Cardiac fibroblast (primary cell): ENCODE data around the gene WWTR1.

Experiments
- DNase-seq, 2 donors: peaks; one replicate each; pipeline versions ENCODE4 v3.0.0 to v3.0.0-alpha.2; 2010; ENCODE audit warnings: low read depth in 2 of 2
- H3K4me3 ChIP-seq, 2 donors: replicated peaks in 1 of 2; 1 replicate in 1 of 2; 2 replicates in 1 of 2; pipeline ENCODE4 v1.5.1; 2011; ENCODE audit warnings: low read depth in 2 of 2, low read length in 2 of 2, mild to moderate bottlenecking in 2 of 2, moderate library complexity in 1 of 2
- TF ChIP-seq, protein P1 (sequence below): IDR thresholded peaks from one replicate; pipeline ENCODE4 v1.5.1; 2011; ENCODE audit warnings: low read depth, mild to moderate bottlenecking, low read length, inconsistent platforms

WWTR1 gene

GRCh38 chr3:149519912-149520311 is 137.9 kb downstream of the WWTR1 start:
- no peak overlapping the region for H3K4me3 ChIP-seq
- TF ChIP-seq, protein P1, sequence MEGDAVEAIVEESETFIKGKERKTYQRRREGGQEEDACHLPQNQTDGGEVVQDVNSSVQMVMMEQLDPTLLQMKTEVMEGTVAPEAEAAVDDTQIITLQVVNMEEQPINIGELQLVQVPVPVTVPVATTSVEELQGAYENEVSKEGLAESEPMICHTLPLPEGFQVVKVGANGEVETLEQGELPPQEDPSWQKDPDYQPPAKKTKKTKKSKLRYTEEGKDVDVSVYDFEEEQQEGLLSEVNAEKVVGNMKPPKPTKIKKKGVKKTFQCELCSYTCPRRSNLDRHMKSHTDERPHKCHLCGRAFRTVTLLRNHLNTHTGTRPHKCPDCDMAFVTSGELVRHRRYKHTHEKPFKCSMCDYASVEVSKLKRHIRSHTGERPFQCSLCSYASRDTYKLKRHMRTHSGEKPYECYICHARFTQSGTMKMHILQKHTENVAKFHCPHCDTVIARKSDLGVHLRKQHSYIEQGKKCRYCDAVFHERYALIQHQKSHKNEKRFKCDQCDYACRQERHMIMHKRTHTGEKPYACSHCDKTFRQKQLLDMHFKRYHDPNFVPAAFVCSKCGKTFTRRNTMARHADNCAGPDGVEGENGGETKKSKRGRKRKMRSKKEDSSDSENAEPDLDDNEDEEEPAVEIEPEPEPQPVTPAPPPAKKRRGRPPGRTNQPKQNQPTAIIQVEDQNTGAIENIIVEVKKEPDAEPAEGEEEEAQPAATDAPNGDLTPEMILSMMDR = no peak
- no peak for DNase-seq

DNA sequence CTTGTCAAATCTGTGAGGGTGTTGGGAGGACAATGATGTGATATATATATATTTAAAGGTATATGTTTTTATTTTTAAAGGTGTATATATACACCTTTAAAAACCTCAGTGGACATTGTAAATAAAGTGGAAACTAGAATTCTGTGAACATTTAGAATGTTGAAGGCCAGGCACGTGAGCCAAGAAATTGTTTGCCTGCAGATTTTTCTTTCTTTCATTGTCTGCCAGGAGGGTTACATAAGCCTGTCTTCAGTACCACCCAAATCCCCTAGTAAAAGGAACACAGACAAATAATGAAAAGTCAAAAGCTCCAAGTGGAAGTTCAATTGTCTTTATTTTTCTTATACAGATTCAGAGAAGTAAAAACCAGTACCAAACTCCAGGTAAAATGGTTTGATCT is 140.9 kb downstream of the WWTR1 start:
- H3K4me3 ChIP-seq = no peak overlapping the region
- TF ChIP-seq, protein P1 = no peak
- no peak for DNase-seq

- no peak overlapping the region for H3K4me3 ChIP-seq
- no peak for DNase-seq
- TF ChIP-seq, protein P1 = no peak
Observed at GRCh38 chr3:149515249-149515648, 142.6 kb downstream of the WWTR1 start.

GRCh38 chr3:149514471-149514870 is 143.4 kb downstream of the WWTR1 start:
- H3K4me3 ChIP-seq = no peak overlapping the region
- DNase-seq = no peak
- TF ChIP-seq, protein P1 = no peak

- H3K4me3 ChIP-seq = no peak overlapping the region
- DNase-seq = peak; percentile 75 to 78
Observed at GRCh38 chr3:149512073-149512782, 145.6 kb downstream of the WWTR1 start.

GRCh38 chr3:149511040-149511626 is 146.7 kb downstream of the WWTR1 start:
- H3K4me3 ChIP-seq = no peak overlapping the region
- TF ChIP-seq, protein P1 = no peak
- DNase-seq = no peak

More at GRCh38 chr3:149512073-149512782, 145.6 kb downstream of the WWTR1 start:
- TF ChIP-seq, protein P1 = peak; percentile 78
